ENCODE measurements around the gene SGK2. TPM values are rescaled to one million over a fixed set of nuclear protein-coding genes. Genes with fewer than 3 reads are reported as not detected.
"Not testable (repeated sequence)": the region's sequence is repeated elsewhere in the genome, so short reads cannot be mapped to it uniquely, and the experiment has no call there.

SGK2 gene
- total RNA-seq, 4 donors from 2014 or later, result 0.36 to 1.2 (median 0.55) TPM; not detected in 1

DNA sequence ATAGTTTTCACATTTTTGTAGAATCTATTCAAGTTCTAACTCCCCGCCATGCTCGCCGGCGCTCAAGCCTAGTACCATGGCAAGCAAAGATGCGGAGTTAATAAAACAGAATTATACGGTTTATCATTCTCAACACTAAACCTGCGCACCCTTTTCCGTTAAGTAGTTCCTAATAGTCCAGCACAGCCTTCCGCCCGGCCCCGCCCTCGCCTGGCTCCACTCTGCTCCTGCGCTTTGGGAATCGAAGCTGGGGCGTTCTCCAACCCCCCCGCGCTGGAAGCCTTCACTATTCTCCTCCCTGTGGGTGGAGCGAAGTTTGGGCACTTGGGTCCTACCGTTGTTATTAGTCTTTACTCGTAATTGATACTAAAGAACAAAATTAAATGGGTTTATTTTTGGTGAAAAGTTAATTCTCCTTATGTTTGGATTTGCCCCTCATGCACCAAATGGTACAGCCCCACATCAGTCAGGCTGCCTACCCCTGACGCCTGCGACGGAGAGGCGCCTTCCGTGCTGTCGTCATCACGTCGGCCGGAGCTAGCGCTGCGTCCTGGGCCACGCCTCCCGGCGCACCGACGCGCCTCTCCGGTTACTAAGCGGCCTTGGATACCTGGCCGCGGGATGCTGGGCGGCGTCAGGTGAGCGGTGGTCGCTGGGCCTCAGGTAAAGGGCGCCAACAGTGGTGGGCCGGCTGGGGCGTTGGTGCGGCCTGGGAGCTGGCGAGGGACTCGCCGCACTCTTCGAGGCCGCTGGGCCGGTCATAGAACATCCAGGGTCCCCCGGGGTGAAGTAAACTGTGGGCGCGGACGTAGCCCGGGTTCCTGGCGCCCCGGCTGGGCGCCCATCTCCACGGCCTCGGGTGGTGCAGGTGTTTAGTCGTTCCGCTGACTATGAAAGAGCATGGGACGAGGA, 31.8 kb downstream of the SGK2 start, which contains the start of gene IFT52:
IFT52 (plus strand) TSS at position 546 of the 912 bp plus-strand sequence. CDS start 3,762 bp downstream, outside the sequence.
- intact Hi-C loops (cut with DNase I; ENCODE audit: low total_unique reads) (loop anchor here (1.0 to 10.0 kb wide), 4 partner anchors 76 to 1374 kb away; partner anchors contain the start of genes SRSF6, STK4 and TOMM34), in situ Hi-C loops (cut with MboI; ENCODE audit: low sequenced_read_pairs in 4 of 4) (no loop called here)
- peak in 1 of 2 donors; percentile 6 for TF ChIP-seq POLR2A (IDR thresholded peaks at IDR 0.05)
- TF ChIP-seq, protein P1, sequence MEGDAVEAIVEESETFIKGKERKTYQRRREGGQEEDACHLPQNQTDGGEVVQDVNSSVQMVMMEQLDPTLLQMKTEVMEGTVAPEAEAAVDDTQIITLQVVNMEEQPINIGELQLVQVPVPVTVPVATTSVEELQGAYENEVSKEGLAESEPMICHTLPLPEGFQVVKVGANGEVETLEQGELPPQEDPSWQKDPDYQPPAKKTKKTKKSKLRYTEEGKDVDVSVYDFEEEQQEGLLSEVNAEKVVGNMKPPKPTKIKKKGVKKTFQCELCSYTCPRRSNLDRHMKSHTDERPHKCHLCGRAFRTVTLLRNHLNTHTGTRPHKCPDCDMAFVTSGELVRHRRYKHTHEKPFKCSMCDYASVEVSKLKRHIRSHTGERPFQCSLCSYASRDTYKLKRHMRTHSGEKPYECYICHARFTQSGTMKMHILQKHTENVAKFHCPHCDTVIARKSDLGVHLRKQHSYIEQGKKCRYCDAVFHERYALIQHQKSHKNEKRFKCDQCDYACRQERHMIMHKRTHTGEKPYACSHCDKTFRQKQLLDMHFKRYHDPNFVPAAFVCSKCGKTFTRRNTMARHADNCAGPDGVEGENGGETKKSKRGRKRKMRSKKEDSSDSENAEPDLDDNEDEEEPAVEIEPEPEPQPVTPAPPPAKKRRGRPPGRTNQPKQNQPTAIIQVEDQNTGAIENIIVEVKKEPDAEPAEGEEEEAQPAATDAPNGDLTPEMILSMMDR (IDR thresholded peaks at IDR 0.05 in 4 of 5, conservative IDR thresholded peaks at IDR 0.05 in 1 of 5), result no peak
- DNase-seq, result peak; percentile 84 to 88
- Histone ChIP-seq H3K27me3 (no peaks in the 10 kb centered on the region), H3K4me1 (peaks cover 12 to 16% of the 10 kb centered on the region in 2 donors), H3K9me3 (no peaks in the 10 kb centered on the region), H3K27ac (peak within 1 kb of the TSS; percentile 78 to 93 (median 86)), H3K4me3 (peak within 1 kb of the TSS; percentile 92 to 97 (median 96)), H3K36me3 (peaks cover 0 to 13% of the 10 kb centered on the region in 2 donors)
- ATAC-seq, result peak; percentile 99

DNA sequence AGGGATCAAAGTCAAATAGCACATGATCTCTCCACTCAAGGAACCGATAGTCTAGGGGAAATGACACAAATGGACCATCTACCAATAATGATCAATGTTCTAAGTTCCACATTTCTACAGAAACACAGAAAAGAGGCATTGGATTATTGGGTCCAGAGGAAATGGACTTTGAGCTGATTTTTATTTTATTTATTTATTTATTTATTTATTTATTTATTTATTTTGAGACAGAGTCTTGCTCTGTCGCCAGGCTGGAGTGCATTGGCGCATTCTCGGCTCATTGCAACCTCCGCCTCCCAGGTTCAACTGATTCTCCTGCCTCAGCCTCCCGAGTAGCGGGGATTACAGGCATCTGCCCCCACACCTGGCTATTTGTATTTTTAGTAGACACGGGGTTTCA, 43.1 kb downstream of the SGK2 start:
- H3K9me3 ChIP-seq; H3K27ac ChIP-seq; in situ Hi-C loops (cut with MboI; ENCODE audit: low sequenced_read_pairs in 4 of 4); DNase-seq; ATAC-seq; H3K4me3 ChIP-seq; H3K27me3 ChIP-seq; intact Hi-C loops (cut with DNase I; ENCODE audit: low total_unique reads); H3K4me1 ChIP-seq: not testable (repeated sequence)
- H3K36me3 ChIP-seq, result peaks cover 0 to 47% of the 10 kb centered on the region in 2 donors

DNA sequence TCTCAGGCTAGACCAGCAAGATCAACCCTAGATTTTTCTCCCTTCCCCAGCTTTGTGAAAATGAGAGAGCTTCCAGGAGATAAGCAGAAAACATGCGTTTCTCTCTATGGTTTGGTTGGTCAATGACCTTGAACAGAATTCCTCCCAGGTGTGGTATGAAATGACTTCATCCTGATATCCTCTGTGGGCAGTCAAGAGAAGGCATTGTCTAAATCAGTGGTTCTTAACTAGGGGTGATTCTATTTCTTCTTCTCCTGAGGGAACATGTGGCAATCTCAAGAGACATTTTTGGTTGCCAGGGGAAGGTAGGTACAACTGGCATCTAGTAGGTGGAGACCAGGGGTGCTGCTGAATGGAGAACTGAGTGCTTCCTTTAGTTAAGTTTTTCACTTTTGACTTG, 44.3 kb downstream of the SGK2 start:
- intact Hi-C loops (cut with DNase I; ENCODE audit: low total_unique reads), result no loop called here
- Histone ChIP-seq H3K36me3 (peaks cover 0 to 36% of the 10 kb centered on the region in 2 donors), H3K9me3 (no peaks in the 10 kb centered on the region), H3K4me1 (no peaks in the 10 kb centered on the region), H3K27ac (no peak overlapping the region), H3K4me3 (no peak overlapping the region), H3K27me3 (no peaks in the 10 kb centered on the region)
- ATAC-seq (no peak), DNase-seq (no peak)
- in situ Hi-C loops (cut with MboI; ENCODE audit: low sequenced_read_pairs in 4 of 4), result no loop called here
- TF ChIP-seq, protein P1 (IDR thresholded peaks at IDR 0.05 in 4 of 5, conservative IDR thresholded peaks at IDR 0.05 in 1 of 5), result no peak
- TF ChIP-seq POLR2A (IDR thresholded peaks at IDR 0.05), result no peak

DNA sequence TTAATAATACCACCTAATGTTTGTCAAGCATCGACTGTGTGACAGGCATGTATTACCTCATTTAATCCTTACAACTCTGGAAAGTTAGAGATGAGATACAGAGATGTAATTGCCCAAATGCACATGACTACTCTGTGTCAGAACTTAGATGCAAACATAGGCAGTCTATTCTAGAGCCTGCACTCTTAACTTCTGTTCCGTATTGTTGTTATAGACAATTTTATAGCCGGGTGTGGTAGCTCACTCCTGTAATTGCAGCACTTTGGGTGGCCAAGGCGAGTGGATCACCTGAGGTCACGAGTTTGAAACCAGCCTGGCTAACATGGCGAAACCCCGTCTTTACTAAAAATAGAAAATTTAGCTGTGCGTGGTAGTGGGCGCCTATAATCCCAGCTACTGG, 46.9 kb downstream of the SGK2 start:
- H3K27ac ChIP-seq, result no peak overlapping the region
- ATAC-seq (no peak), DNase-seq (no peak)
- TF ChIP-seq, protein P1 (IDR thresholded peaks at IDR 0.05 in 4 of 5, conservative IDR thresholded peaks at IDR 0.05 in 1 of 5), result no peak
- no peak for TF ChIP-seq POLR2A (IDR thresholded peaks at IDR 0.05)
- no peaks in the 10 kb centered on the region for H3K27me3 ChIP-seq
- in situ Hi-C loops (cut with MboI; ENCODE audit: low sequenced_read_pairs in 4 of 4) (no loop called here), intact Hi-C loops (cut with DNase I; ENCODE audit: low total_unique reads) (no loop called here)
- H3K4me1 ChIP-seq, result no peaks in the 10 kb centered on the region
- H3K4me3 ChIP-seq, result no peak overlapping the region
- H3K9me3 ChIP-seq, result no peaks in the 10 kb centered on the region
- H3K36me3 ChIP-seq, result peaks cover 0 to 21% of the 10 kb centered on the region in 2 donors

DNA sequence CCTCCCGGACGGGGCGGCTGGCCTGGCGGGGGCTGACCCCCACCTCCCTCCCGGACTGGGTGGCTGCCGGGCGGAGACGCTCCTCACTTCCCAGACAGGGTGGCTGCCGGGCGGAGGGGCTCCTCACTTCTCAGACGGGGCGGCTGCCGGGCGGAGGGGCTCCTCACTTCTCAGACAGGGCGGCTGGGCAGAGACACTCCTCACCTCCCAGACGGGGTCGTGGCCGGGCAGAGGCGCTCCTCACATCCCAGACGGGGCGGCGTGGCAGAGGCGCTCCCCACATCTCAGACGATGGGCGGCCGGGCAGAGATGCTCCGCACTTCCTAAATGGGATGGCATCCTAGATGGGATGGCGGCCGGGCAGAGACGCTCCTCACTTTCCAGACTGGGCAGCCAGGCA, 48.5 kb downstream of the SGK2 start:
- H3K4me3 ChIP-seq; H3K27ac ChIP-seq; H3K9me3 ChIP-seq; in situ Hi-C loops (cut with MboI; ENCODE audit: low sequenced_read_pairs in 4 of 4); ATAC-seq; H3K27me3 ChIP-seq; intact Hi-C loops (cut with DNase I; ENCODE audit: low total_unique reads); DNase-seq; H3K4me1 ChIP-seq: not testable (repeated sequence)
- peaks cover 0 to 21% of the 10 kb centered on the region in 2 donors for H3K36me3 ChIP-seq
